ENCODE results near the gene ZMYND15. TPM values are rescaled to one million over a fixed set of nuclear protein-coding genes. Genes with fewer than 3 reads are reported as not detected.

The ZMYND15 gene
- total and polyA plus RNA-seq, 2 of the 4 experiments (the other 2 are of a cell fraction): 0.07 TPM; not detected in 1

- intact Hi-C loops (cut with micrococcal nuclease) (no loop called here), dilution Hi-C loops (cut with HindIII; ENCODE audit: low sequenced_read_pairs, unreplicated experiment) (no loop called here), in situ Hi-C loops (cut with MboI; ENCODE audit: low sequenced_read_pairs) (no loop called here)
- no peak overlapping the region for H3K4ac ChIP-seq (ENCODE audit: low read depth, low read length)
- H4K8ac ChIP-seq (ENCODE audit: low read depth in 2 of 2, low read length in 2 of 2): no peak overlapping the region
- H2BK5ac ChIP-seq (ENCODE audit: low read depth, low read length, poor library complexity, severe bottlenecking): no peak overlapping the region
- H4K5ac ChIP-seq (ENCODE audit: low read depth, low read length): no peak overlapping the region
- ATAC-seq (ENCODE audit: low read depth) (no peak), DNase-seq (no peak)
- no peak overlapping the region for H3K14ac ChIP-seq (replicated peaks; ENCODE audit: low read depth, low read length)
- no peak overlapping the region for H3K56ac ChIP-seq (ENCODE audit: extremely low read depth, insufficient read depth, low read length)
- H2AK9ac ChIP-seq (replicated peaks; ENCODE audit: low read depth, low read length, poor library complexity): no peak overlapping the region
- no peak overlapping the region for H3K27ac ChIP-seq (ENCODE audit: insufficient read depth, low read length)
- POLR2A ChIA-PET (ENCODE audit: unreplicated experiment): no interaction called here
- peaks cover 10% of the 10 kb centered on the region for H3K9me1 ChIP-seq (ENCODE audit: insufficient read depth, low read length)
- no peak overlapping the region for H2AFZ ChIP-seq (replicated peaks; ENCODE audit: low read length, poor library complexity)
- no peaks in the 10 kb centered on the region for H3K9me3 ChIP-seq (ENCODE audit: control insufficient read depth, insufficient read depth, low read length)
- H3K79me1 ChIP-seq (ENCODE audit: low read depth in 1 of 2, low read length in 2 of 2): peaks cover 6 to 17% of the 10 kb centered on the region in 2 experiments
- TF ChIP-seq SMC3 (IDR thresholded peaks at IDR 0.05; ENCODE audit: low read depth, low read length) (no peak), ELK1 (IDR thresholded peaks at IDR 0.05; ENCODE audit: borderline replicate concordance, low read depth, low read length) (no peak), CHD1 (IDR thresholded peaks at IDR 0.05; ENCODE audit: low read depth, low read length) (no peak), USF2 (IDR thresholded peaks at IDR 0.05; ENCODE audit: low read depth, low read length) (no peak), FOS (IDR thresholded peaks at IDR 0.05; ENCODE audit: low read depth, low read length) (no peak), MXI1 (IDR thresholded peaks at IDR 0.05; ENCODE audit: borderline replicate concordance, low read depth, low read length) (no peak), BHLHE40 (IDR thresholded peaks at IDR 0.05; ENCODE audit: low read depth, low read length) (no peak), NFE2L2 (IDR thresholded peaks at IDR 0.05; ENCODE audit: low read depth, low read length) (no peak), MAZ (IDR thresholded peaks at IDR 0.05; ENCODE audit: borderline replicate concordance, low read depth, low read length) (no peak), POLR2A (IDR thresholded peaks at IDR 0.05; ENCODE audit: low read depth, low read length) (no peak), CTCF (conservative IDR thresholded peaks at IDR 0.05; ENCODE audit: low read depth, low read length) (no peak), RCOR1 (IDR thresholded peaks at IDR 0.05; ENCODE audit: insufficient replicate concordance, low read length) (no peak), RAD21 (IDR thresholded peaks at IDR 0.05; ENCODE audit: low read length) (no peak), CEBPB (IDR thresholded peaks at IDR 0.05; ENCODE audit: low read depth, low read length) (no peak), MAFK (IDR thresholded peaks at IDR 0.05; ENCODE audit: low read depth, low read length) (no peak), RFX5 (IDR thresholded peaks at IDR 0.05; ENCODE audit: low read depth, low read length) (no peak)
- WGBS, 2 experiments (ENCODE audit: extremely low coverage in 2 of 2, insufficient read length in 1 of 2): 100% methylated on average over 1 of the region's 8 CpGs; no CpG with 5 or more reads in 1 of the 2 experiments
- H3K9ac ChIP-seq (ENCODE audit: low read depth, low read length): no peak overlapping the region
- H3K36me3 ChIP-seq (ENCODE audit: control insufficient read depth, insufficient read depth, low read length): no peaks in the 10 kb centered on the region
- no peak overlapping the region for H3K4me2 ChIP-seq (ENCODE audit: low read depth, low read length)
- H2BK120ac ChIP-seq (ENCODE audit: low read depth, low read length): no peak overlapping the region
- H2BK15ac ChIP-seq (ENCODE audit: low read depth, low read length): no peak overlapping the region
- H2BK20ac ChIP-seq (ENCODE audit: low read depth, low read length): no peak overlapping the region
- H2AK5ac ChIP-seq (ENCODE audit: low read depth, low read length): no peak overlapping the region
- CTCF ChIA-PET: no interaction called here
- peaks cover 4% of the 10 kb centered on the region; the same call in 1 of the 2 replicates for H4K20me1 ChIP-seq (ENCODE audit: insufficient read depth, low read length)
- H3K4me1 ChIP-seq (ENCODE audit: control insufficient read depth, insufficient read depth, low read length): peaks cover 9% of the 10 kb centered on the region
- H3K23ac ChIP-seq (ENCODE audit: low read depth, low read length): no peak overlapping the region
- no peak overlapping the region for H3K4me3 ChIP-seq (ENCODE audit: insufficient read depth, low read depth, low read length)
- no peak overlapping the region for H4K91ac ChIP-seq (ENCODE audit: insufficient read depth, low read depth, low read length)
- no peaks in the 10 kb centered on the region for H3K27me3 ChIP-seq (ENCODE audit: control insufficient read depth, insufficient read depth, low read length)
- no peak overlapping the region for H3K18ac ChIP-seq (ENCODE audit: low read depth, low read length)
- no TSS peak for BruUV-seq (replicated peaks)
Measured at GRCh38 chr17:4708436-4708835, 31.2 kb upstream of the ZMYND15 start.
